ENCODE measurements around the gene TCF21. TPM values are rescaled to one million over a fixed set of nuclear protein-coding genes. Genes with fewer than 3 reads are reported as not detected.
A peak's percentile ranks its signal among the peaks of the same experiment; 100 is the strongest.

Gene TCF21
- total and polyA plus RNA-seq, 7 donors, result 3.1 to 24.5 (median 16.3) TPM

- 26 to 31% methylated on average over 2 of the region's 2 CpGs for WGBS, 2 donors
- no peak for DNase-seq
- peak overlapping the region in 2 of 4 donors; percentile 48 to 52 for H3K4me3 ChIP-seq
- TF ChIP-seq CTCF (IDR thresholded peaks at IDR 0.05), result no peak
- TF ChIP-seq POLR2AphosphoS5 (IDR thresholded peaks at IDR 0.05), result no peak
- no peak for TF ChIP-seq POLR2A (IDR thresholded peaks at IDR 0.05)
- TF ChIP-seq EP300 (IDR thresholded peaks at IDR 0.05), result no peak
- no peaks in the 10 kb centered on the region for H3K9me3 ChIP-seq
- intact Hi-C loops (cut with DNase I), result no loop called here
- peaks cover 36 to 93% (median 73%) of the 10 kb centered on the region in 3 donors for H3K27me3 ChIP-seq
- H3K27ac ChIP-seq, result peak overlapping the region; percentile 61 to 93 (median 82)
- H3K4me1 ChIP-seq, result peaks cover 0 to 53% (median 33%) of the 10 kb centered on the region in 4 donors
- no peaks in the 10 kb centered on the region for H3K36me3 ChIP-seq
These were observed 5.5 kb downstream of the TCF21 start for GRCh38 chr6:133894369-133894768.

- H3K4me1 ChIP-seq, result peaks cover 0 to 49% (median 31%) of the 10 kb centered on the region in 4 donors
- TF ChIP-seq POLR2AphosphoS5 (IDR thresholded peaks at IDR 0.05), result peak; percentile 47 to 80 (median 65)
- no peak for TF ChIP-seq CTCF (IDR thresholded peaks at IDR 0.05)
- TF ChIP-seq EP300 (IDR thresholded peaks at IDR 0.05), result no peak
- H3K9me3 ChIP-seq, result no peaks in the 10 kb centered on the region
- H3K36me3 ChIP-seq, result no peaks in the 10 kb centered on the region
- H3K4me3 ChIP-seq, result peak overlapping the region in 2 of 4 donors; percentile 30 to 52
- DNase-seq, result peak; percentile 83
- peaks cover 31 to 93% (median 68%) of the 10 kb centered on the region in 3 donors for H3K27me3 ChIP-seq
- H3K27ac ChIP-seq, result peak overlapping the region; percentile 61 to 93 (median 82)
- intact Hi-C loops (cut with DNase I), result no loop called here
- WGBS, 2 donors, result 17 to 22% methylated on average over 5 of the region's 5 CpGs
These were observed 6.0 kb downstream of the TCF21 start for GRCh38 chr6:133894795-133895358.

- Histone ChIP-seq H3K27me3 (peaks cover 29 to 89% (median 60%) of the 10 kb centered on the region in 3 donors), H3K9me3 (no peaks in the 10 kb centered on the region), H3K4me1 (peaks cover 0 to 44% (median 28%) of the 10 kb centered on the region in 4 donors), H3K27ac (peak overlapping the region; percentile 61 to 93 (median 82)), H3K4me3 (peak overlapping the region in 3 of 4 donors; percentile 22 to 37 (median 30)), H3K36me3 (no peaks in the 10 kb centered on the region)
- 3 to 5% methylated on average over 45 of the region's 45 CpGs for WGBS, 2 donors
- intact Hi-C loops (cut with DNase I), result no loop called here
- TF ChIP-seq CTCF (IDR thresholded peaks at IDR 0.05) (no peak), POLR2AphosphoS5 (IDR thresholded peaks at IDR 0.05) (peak in 1 of 4 donors; percentile 28), EP300 (IDR thresholded peaks at IDR 0.05) (no peak), POLR2A (IDR thresholded peaks at IDR 0.05) (no peak)
- peak; percentile 73 for DNase-seq
These were observed 6.8 kb downstream of the TCF21 start for GRCh38 chr6:133895573-133896343.

GRCh38 chr6:133896344-133896721, 7.4 kb downstream of the TCF21 start:
- no peak for DNase-seq
- TF ChIP-seq EP300 (IDR thresholded peaks at IDR 0.05) (no peak), CTCF (IDR thresholded peaks at IDR 0.05) (no peak), POLR2AphosphoS5 (IDR thresholded peaks at IDR 0.05) (no peak), POLR2A (IDR thresholded peaks at IDR 0.05) (no peak)
- Histone ChIP-seq H3K27me3 (peaks cover 25 to 83% (median 55%) of the 10 kb centered on the region in 3 donors), H3K4me3 (peak overlapping the region in 2 of 4 donors; percentile 30 to 37), H3K4me1 (peaks cover 0 to 38% (median 24%) of the 10 kb centered on the region in 4 donors), H3K9me3 (no peaks in the 10 kb centered on the region), H3K36me3 (no peaks in the 10 kb centered on the region), H3K27ac (peak overlapping the region; percentile 61 to 93 (median 82))
- intact Hi-C loops (cut with DNase I), result no loop called here
- whole genome bisulfite sequencing, 2 donors, result 5 to 17% methylated on average over 5 of the region's 5 CpGs

Measured in sigmoid colon (tissue), 7 donors.